NCI-H2029 treated with DMSO at 0.1 percent for 48 hours (cell line): ENCODE measurements around the gene GAB1.
A peak's percentile ranks its signal among the peaks of the same experiment; 100 is the strongest.

ENCODE experiments used
- DNase-seq: peaks from one replicate; lab custom pipeline; 2025; lab: John Stamatoyannopoulos, UW

The GAB1 gene

DNA sequence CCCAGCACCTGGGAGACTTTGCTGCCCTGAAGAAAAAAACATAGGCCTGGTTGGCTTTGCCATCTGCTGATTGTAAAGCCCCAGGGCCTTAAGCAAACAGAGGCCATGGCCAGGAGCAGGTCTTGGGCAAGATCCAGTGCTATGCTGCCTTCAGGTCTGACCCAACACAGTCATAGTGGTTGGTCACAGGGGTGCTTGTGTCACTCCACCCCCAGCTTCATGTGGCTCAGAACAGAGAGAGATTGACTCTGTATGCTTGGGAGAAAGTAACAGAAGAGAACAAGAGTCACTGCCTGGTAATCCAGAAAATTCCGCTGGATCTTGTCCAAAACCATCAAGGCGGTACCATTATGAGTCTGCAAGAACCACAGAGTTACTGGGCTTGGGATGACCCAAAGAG lies 152.4 kb downstream of the GAB1 start:
- DNase-seq = no peak

DNA sequence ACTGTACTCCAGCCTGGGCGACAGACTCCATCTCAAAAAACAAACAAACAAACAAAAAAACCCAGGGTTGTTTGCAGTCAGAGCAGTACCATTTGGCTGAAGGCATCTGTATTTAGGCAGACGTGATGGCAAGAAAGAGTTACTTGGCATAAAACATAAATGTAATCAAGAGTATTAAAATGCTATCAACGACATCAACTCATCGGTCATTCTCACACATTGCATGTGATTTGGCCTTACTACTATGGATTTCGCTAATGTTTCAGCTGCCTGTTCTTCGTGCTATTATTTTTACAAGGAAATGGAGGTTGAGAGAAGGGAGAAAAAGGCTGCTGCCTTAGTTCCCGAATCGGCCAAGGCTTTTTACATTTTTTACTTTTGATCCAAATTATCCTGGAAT lies 161.3 kb downstream of the GAB1 start:
- DNase-seq = no peak

DNA sequence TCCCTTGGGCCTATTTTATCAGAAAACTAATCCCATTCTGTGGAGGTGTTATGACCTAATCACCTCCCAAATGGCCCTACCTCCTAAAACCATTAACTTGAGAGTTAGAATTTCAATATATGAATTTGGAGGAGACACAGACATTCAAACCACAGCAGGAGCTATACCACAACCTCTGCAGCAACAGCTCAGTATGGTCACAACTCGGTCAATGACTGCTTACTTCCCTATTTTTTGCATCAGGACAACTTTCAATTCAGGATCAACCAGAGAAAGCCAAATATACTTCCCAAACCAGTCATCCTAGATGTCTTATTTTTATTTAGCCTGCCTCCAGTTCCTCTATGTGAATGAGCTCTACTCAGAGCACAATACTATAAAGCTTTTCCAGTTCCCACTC lies 165.6 kb downstream of the GAB1 start:
- DNase-seq = no peak

DNA sequence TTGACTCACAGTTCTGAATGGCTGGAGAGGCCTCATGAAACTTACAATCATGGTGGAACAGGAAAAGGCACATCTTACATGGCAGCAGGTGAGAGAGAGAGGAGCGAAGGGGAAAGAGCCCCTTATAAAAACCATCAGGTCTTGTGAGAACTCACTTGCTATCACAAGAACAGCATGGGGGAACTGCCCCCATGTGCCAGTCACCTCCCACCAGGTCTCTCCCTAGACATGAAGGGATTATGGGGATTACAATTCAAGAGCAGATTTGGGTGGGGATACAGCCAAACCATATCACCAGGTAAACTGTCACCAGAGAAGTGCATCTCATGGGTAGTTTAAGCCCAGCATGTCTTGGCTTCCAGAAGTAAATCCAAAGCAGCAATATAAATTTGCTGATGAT lies 169.4 kb downstream of the GAB1 start:
- DNase-seq = no peak

DNA sequence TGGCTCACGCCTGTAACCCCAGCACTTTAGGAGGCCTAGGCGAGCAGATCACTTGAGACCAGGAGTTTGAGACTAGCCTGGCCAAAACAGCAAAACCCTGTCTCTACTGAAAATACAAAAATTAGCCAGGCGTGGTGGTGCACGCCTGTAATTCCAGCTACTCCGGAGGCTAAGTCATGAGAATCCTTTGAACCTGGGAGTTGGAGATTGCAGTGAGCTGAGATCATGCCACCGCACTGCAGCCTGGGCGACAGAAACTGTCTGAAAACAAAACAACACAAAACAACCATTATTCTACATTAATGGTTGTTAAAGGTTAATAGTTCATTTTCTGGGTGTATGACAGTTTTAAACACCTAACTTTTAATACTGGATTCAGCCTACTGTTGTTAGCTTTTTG lies 175.2 kb downstream of the GAB1 start:
- no peak for DNase-seq

DNA sequence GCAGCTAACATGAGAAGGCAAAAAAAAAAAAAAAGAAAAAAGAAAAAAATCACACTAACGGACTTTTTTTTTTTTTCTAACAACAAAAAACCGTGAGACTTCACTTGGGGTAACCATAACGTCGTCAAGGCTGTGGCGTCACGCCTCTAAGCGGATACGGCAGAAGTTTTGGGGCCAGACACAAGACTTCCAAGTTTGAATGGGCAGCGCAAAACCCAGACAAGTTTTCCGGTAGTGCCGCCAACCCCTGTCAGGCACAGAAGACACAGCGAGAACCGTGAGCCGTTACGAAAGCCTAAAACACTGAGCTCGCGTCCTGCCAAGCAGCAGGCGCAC lies 176.3 kb downstream of the GAB1 start:
- DNase-seq = no peak

DNA sequence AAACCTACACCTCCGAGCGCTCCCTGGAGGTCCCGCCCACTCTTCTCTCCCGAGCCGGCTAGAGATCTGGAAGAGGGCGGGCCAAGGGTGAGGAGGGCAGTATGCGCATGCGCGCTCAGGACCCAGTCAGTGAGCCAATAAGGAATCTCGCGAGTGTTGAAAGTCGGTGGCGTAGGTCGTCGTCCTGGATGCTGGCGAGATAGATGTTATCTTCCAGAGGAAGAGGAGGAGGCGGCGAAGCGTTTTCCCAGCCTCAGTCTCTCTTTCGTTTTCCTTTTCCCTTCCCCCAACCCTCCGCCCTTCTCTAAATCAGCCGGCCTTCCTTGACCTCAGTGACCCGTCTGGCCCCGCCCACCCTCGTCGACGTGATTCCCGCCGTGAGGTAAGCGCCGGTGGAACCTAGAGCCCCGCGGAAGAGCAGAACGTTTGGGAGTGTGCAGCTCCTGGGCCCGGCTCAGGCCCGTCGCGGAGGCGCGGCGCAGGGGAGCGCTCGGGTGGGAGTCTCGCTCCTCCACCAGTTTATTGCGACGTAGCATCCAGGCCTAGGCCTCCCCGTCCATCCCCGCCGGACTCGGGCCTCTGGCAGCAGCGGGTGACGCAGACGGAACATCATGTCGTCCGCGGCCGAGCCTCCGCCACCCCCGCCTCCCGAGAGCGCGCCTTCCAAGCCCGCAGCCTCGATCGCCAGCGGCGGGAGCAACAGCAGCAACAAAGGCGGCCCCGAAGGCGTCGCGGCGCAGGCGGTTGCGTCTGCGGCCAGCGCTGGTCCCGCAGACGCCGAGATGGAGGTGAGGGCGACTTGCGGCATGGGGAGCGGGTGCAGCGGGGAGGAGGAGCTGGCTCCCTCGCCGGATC lies 176.9 kb downstream of the GAB1 start, which contains the start of gene SMARCA5:
SMARCA5 (plus strand) TSS at position 389 of the 855 bp plus-strand sequence; CDS start at position 612, 223 bp downstream.
- DNase-seq = peak; percentile 94

DNA sequence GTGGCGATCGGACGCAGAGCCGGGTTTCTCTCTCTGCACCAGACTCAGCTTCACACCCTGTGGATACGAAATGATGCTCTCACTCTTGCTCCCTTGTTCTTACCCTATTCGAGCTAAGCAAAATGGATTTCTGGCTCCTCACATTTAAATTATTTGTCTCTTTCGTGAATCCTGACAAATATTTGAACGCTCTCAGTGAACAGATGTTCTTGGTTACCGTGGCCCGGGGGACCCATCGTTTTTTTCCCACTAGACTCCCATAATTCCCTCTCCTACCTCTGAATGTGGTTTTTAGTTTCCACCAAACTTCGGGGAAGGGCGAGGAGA lies 177.5 kb downstream of the GAB1 start:
- DNase-seq = no peak

DNA sequence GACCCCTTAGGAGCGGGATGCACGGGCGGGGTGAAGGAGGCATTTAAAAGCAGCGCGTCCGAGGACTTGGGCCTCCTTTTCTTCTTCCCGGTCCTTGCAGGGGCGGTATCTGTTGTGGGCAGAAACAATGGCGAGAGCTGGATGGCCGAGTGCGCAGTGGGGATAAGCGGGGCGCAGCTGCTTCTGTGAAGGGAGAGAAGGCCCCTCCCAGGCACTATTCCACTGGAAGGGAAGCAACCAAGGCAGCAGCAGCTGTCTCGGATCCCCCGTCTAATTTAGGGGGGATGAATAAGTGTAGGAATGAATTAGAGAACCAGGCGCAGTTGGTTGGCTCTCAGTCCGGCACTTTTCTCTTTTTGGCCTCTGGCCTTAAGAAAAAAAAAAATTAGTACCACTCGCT lies 177.8 kb downstream of the GAB1 start:
- no peak for DNase-seq

DNA sequence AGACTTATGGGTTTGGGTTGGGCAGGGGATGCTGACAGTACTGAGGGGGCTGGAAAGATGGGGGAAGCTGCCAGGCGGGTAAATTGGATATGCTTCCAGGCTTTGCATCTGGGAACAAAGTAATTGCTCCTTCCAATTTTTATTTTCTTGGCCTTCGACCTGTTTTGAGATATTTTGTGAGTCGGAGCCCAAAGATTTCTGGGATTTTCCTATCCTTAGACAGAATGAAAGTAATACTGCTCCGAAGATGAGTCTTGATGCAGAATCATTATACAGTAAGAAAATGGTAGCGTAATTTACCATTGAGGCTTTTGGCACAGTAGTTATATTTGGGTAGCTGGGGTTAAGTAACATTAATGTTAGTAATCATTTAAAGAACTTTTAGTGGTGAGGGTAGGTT lies 178.2 kb downstream of the GAB1 start:
- DNase-seq = no peak

DNA sequence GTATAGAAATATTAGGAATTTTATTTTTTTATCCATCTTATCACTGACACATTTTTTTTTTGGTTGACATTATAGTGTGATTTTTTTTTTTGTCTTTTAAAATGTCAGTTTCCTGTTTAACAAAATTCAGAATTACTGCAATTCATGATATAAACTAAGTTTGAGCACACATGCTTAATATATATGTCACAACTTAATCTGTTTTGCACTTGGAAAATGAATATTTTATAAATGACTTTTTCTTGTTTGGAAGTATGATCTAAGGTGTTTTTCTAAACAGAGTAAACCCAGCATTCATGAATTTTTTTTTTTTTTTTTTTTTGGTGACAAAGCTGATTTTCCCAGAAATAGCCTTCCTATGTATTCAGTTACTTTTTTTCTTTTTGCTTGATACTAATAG lies 179.2 kb downstream of the GAB1 start:
- no peak for DNase-seq

DNA sequence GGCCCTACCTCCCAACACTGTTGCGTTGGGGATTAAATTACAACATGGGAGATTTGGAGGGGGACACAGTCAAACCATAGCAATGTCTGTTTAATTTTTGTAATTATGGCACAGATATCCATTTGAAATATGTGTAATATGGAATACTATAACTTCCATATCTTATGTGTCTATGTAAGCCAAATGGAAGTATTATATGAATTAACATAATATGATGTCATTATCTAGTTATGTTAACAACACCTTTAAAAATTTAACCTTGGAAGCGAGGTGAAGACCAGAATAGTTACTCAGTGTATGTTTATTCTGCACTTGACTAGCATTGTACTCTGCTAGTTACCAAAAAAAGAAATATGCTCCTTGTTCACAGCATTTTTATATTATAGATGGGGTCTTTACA lies 181.1 kb downstream of the GAB1 start:
- no peak for DNase-seq
